ENCODE results near the gene KPNA1.

KPNA1 gene

GRCh38 chr3:122514123-122515019 is at the start of gene KPNA1:
KPNA1 (minus strand) TSS chr3:122514939; CDS start chr3:122496565, 18,374 bp downstream.
- peak; percentile 62 to 83 (median 69) for DNase-seq

GRCh38 chr3:122564155-122564912 is 49.6 kb upstream of the KPNA1 start, which contains the start of the genes DTX3L and PARP9:
DTX3L (plus strand) TSS chr3:122564338; CDS start chr3:122564427, 89 bp downstream.
PARP9 (minus strand) TSS chr3:122564300; CDS start chr3:122559620, 4,680 bp downstream.
- DNase-seq = peak; percentile 34 to 87 (median 54)

- peak in 1 of 4 experiments; percentile 15 for DNase-seq
Observed at GRCh38 chr3:122563717-122564025, 48.9 kb upstream of the KPNA1 start.

- DNase-seq = no peak
Observed at GRCh38 chr3:122562923-122563716, 48.4 kb upstream of the KPNA1 start.

- DNase-seq = peak in 1 of 4 experiments; percentile 22
Observed at GRCh38 chr3:122560680-122561079, 45.9 kb upstream of the KPNA1 start.

GRCh38 chr3:122559906-122560305 is 45.2 kb upstream of the KPNA1 start:
- no peak for DNase-seq

- no peak for DNase-seq
Observed at GRCh38 chr3:122558605-122559004, 43.9 kb upstream of the KPNA1 start.

- DNase-seq = no peak
Observed at GRCh38 chr3:122557356-122557755, 42.6 kb upstream of the KPNA1 start.

- no peak for DNase-seq
Observed at GRCh38 chr3:122555275-122556071, 40.7 kb upstream of the KPNA1 start.

GRCh38 chr3:122553171-122553570 is 38.4 kb upstream of the KPNA1 start:
- no peak for DNase-seq

GRCh38 chr3:122548619-122549018 is 33.9 kb upstream of the KPNA1 start:
- DNase-seq = no peak

GRCh38 chr3:122548076-122548475 is 33.3 kb upstream of the KPNA1 start:
- DNase-seq = no peak

- DNase-seq = no peak
Observed at GRCh38 chr3:122546151-122546550, 31.4 kb upstream of the KPNA1 start.

- no peak for DNase-seq
Observed at GRCh38 chr3:122538956-122539490, 24.3 kb upstream of the KPNA1 start.

GRCh38 chr3:122536632-122537001 is 21.9 kb upstream of the KPNA1 start:
- no peak for DNase-seq

- DNase-seq = no peak
Observed at GRCh38 chr3:122535964-122536631, 21.4 kb upstream of the KPNA1 start.

- DNase-seq = no peak
Observed at GRCh38 chr3:122533931-122534334, 19.2 kb upstream of the KPNA1 start.

GRCh38 chr3:122533480-122533879 is 18.7 kb upstream of the KPNA1 start:
- no peak for DNase-seq

GRCh38 chr3:122530164-122530563 is 15.4 kb upstream of the KPNA1 start:
- no peak for DNase-seq

GRCh38 chr3:122523317-122523716 is 8.6 kb upstream of the KPNA1 start:
- no peak for DNase-seq

- no peak for DNase-seq
Observed at GRCh38 chr3:122520861-122521260, 6.1 kb upstream of the KPNA1 start.
